HepG2 (cell line): ENCODE results near the gene EXOC1. TPM values are rescaled to one million over a fixed set of nuclear protein-coding genes. Genes with fewer than 3 reads are reported as not detected.

Source experiments
- ARID2 ChIP-seq: sonication (generic); formaldehyde crosslinking; IDR thresholded peaks from 2 replicates; pipeline ENCODE4 v1.8.1; 2022; ENCODE audit warnings: mild to moderate bottlenecking, missing genetic modification reagents, borderline replicate concordance
- ELF3 ChIP-seq: IDR thresholded peaks from 2 replicates; pipeline ENCODE4 v1.6.1; 2016; ENCODE audit warnings: missing genetic modification reagents, missing compliant biosample characterization
- ETV5 ChIP-seq: IDR thresholded peaks from 2 replicates; pipeline ENCODE4 v1.6.1; 2018; ENCODE audit warnings: missing biosample characterization, missing genetic modification reagents, inconsistent platforms, borderline replicate concordance
- HDAC2 ChIP-seq: sonication (generic); formaldehyde crosslinking; IDR thresholded peaks from 2 replicates; pipeline ENCODE4 v1.4.0; 2020; ENCODE audit warnings: missing genetic modification reagents
- HHEX ChIP-seq: IDR thresholded peaks from 2 replicates; pipeline ENCODE4 v1.6.1; 2016; ENCODE audit warnings: control low read depth
- HNF4A ChIP-seq: sonication (generic); formaldehyde crosslinking; IDR thresholded peaks from 2 replicates; pipeline ENCODE4 v1.4.0; 2020; ENCODE audit warnings: missing genetic modification reagents
- HNF4G ChIP-seq, 2 experiments: sonication (generic) in 1 of 2; formaldehyde crosslinking in 1 of 2; IDR thresholded peaks; 2 replicates each; pipeline versions ENCODE4 v1.4.0 to v1.6.1; 2011 to 2020; ENCODE audit warnings: borderline replicate concordance in 2 of 2, low read depth in 2 of 2, mild to moderate bottlenecking in 2 of 2, low read length in 1 of 2, missing genetic modification reagents in 1 of 2, moderate library complexity in 1 of 2
- HOXA3 ChIP-seq: sonication (generic); formaldehyde crosslinking; IDR thresholded peaks from 2 replicates; pipeline ENCODE4 v1.5.0; 2020; ENCODE audit warnings: missing genetic modification reagents
- MED1 ChIP-seq: sonication (generic); formaldehyde crosslinking; IDR thresholded peaks from 2 replicates; pipeline ENCODE4 v1.4.0; 2020; ENCODE audit warnings: missing genetic modification reagents
- PAXIP1 ChIP-seq: sonication (generic); formaldehyde crosslinking; conservative IDR thresholded peaks from 2 replicates; pipeline ENCODE4 v1.4.0; 2020; ENCODE audit warnings: mild to moderate bottlenecking, missing genetic modification reagents, moderate library complexity
- POLR2A ChIP-seq, 2 experiments: IDR thresholded peaks; 2 replicates each; pipeline ENCODE4 v1.6.1; 2011; ENCODE audit warnings: low read depth in 2 of 2, low read length in 2 of 2, mild to moderate bottlenecking in 1 of 2, moderate library complexity in 1 of 2; ENCODE audit not compliant: insufficient read depth in 1 of 2
- POLR2AphosphoS5 ChIP-seq: IDR thresholded peaks from 2 replicates; pipeline ENCODE4 v1.6.1; 2012; ENCODE audit warnings: low read depth, low read length
- PPARG ChIP-seq: conservative IDR thresholded peaks from 2 replicates; pipeline ENCODE4 v1.6.1; 2016; ENCODE audit warnings: missing biosample characterization, missing genetic modification reagents
- RARA ChIP-seq: IDR thresholded peaks from 2 replicates; pipeline ENCODE4 v1.6.1; 2016; ENCODE audit warnings: missing genetic modification reagents, missing compliant biosample characterization
- RXRB ChIP-seq: IDR thresholded peaks from 2 replicates; pipeline ENCODE4 v1.6.1; 2016; ENCODE audit warnings: borderline replicate concordance, missing genetic modification reagents, missing compliant biosample characterization
- TBX3 ChIP-seq: fragments of 450-650 bp; IDR thresholded peaks from 2 replicates; pipeline ENCODE4 v1.6.1; 2017; ENCODE audit warnings: antibody characterized with exemption, mild to moderate bottlenecking, inconsistent platforms, borderline replicate concordance
- TCF7 ChIP-seq: sonication (generic); IDR thresholded peaks from 2 replicates; pipeline ENCODE4 v1.6.1; 2016; ENCODE audit warnings: antibody characterized with exemption, low read depth
- USF2 ChIP-seq, 2 experiments: sonication (generic) in 1 of 2; formaldehyde crosslinking in 1 of 2; IDR thresholded peaks; 2 replicates each; pipeline versions ENCODE4 v1.5.1 to v1.6.1; 2011 to 2020; ENCODE audit warnings: borderline replicate concordance in 1 of 2, low read depth in 1 of 2, low read length in 1 of 2, mild to moderate bottlenecking in 1 of 2, missing genetic modification reagents in 1 of 2, moderate library complexity in 1 of 2
- ZBTB1 ChIP-seq: sonication (generic); formaldehyde crosslinking; IDR thresholded peaks from 2 replicates; pipeline ENCODE4 v1.4.0; 2020; ENCODE audit warnings: missing genetic modification reagents, borderline replicate concordance
- ZBTB43 ChIP-seq: sonication (generic); formaldehyde crosslinking; conservative IDR thresholded peaks from 2 replicates; pipeline ENCODE4 v1.4.0; 2020; ENCODE audit warnings: missing genetic modification reagents
- ZGPAT ChIP-seq: IDR thresholded peaks from 2 replicates; pipeline ENCODE4 v1.6.1; 2016; ENCODE audit warnings: mild to moderate bottlenecking
- ZKSCAN1 ChIP-seq: fragments of 150-350 bp; IDR thresholded peaks from 2 replicates; pipeline ENCODE4 v1.6.1; 2014; ENCODE audit warnings: low read length
- polyA plus RNA-seq, 8 experiments: library from polyadenylated mRNA; depleted of rRNA in 3 of 8; stranded (reverse) in 7 of 8; unstranded in 1 of 8; fragments of >200 nt; fragmentation: Illumina TruSeq in 4 of 8; extraction: Trizol in 4 of 8; gene quantifications; 2 replicates each; pipeline versions ENCODE4 v1.2.1 to v1.2.3, GENCODE V29; 2011 to 2016; ENCODE audit warnings: low read depth in 4 of 8, missing spikeins in 1 of 8, mixed read lengths in 1 of 8; ENCODE audit not compliant: insufficient read depth in 1 of 8
- total RNA-seq, 5 experiments: library from RNA; depleted of rRNA; stranded (reverse); fragments of >200 nt; fragmentation: Illumina TruSeq; extraction: Trizol; gene quantifications; 2 replicates each; pipeline ENCODE4 v1.2.3, GENCODE V29; 2016; ENCODE audit warnings: low read depth in 1 of 5

Gene EXOC1
- total and polyA plus RNA-seq, 2 of the 13 experiments (the other 11 are each of a cell fraction or from before 2014, with no cell fraction given), result 9.1 to 18.4 TPM

- TF ChIP-seq ZGPAT (CRISPR knock-in tag) (no peak), RARA (CRISPR knock-in tag) (peak; percentile 16; the same call in 1 of the 2 replicates), ZBTB43 (CRISPR knock-in tag) (0 out of 2 replicates have a peak, but pooled peaks have one; percentile 14), TBX3 (peak; percentile 64; the same call in 1 of the 2 replicates), POLR2A (IDR thresholded peaks at IDR 0.05; ENCODE audit: insufficient read depth in 1 of 2, low read depth in 2 of 2, low read length in 2 of 2) (0 out of 4 replicates have a peak, but pooled peaks of 1 of the 2 experiments have one; percentile 26), ETV5 (CRISPR knock-in tag) (peak; percentile 80), ELF3 (CRISPR knock-in tag) (peak; percentile 53; the same call in 1 of the 2 replicates), ZBTB1 (CRISPR knock-in tag) (no peak), POLR2AphosphoS5 (0 out of 2 replicates have a peak, but pooled peaks have one; percentile 23), PAXIP1 (CRISPR knock-in tag) (peak; percentile 63; the same call in 1 of the 2 replicates), ARID2 (CRISPR knock-in tag) (peak; percentile 50; the same call in 1 of the 2 replicates), HHEX (0 out of 2 replicates have a peak, but pooled peaks have one; percentile 28), TCF7 (peak; percentile 35; the same call in 1 of the 2 replicates), HNF4G (IDR thresholded peaks at IDR 0.05; ENCODE audit: borderline replicate concordance, low read depth, low read length) (peak; percentile 82), HNF4G (CRISPR knock-in tag; IDR thresholded peaks at IDR 0.05; ENCODE audit: borderline replicate concordance, low read depth) (0 out of 2 replicates have a peak, but pooled peaks have one; percentile 57), USF2 (IDR thresholded peaks at IDR 0.05; ENCODE audit: low read depth, low read length) (no peak), USF2 (CRISPR knock-in tag; IDR thresholded peaks at IDR 0.05; ENCODE audit: borderline replicate concordance) (no peak), PPARG (peak; percentile 77), ZKSCAN1 (no peak), MED1 (CRISPR knock-in tag) (0 out of 2 replicates have a peak, but pooled peaks have one; percentile 36), HOXA3 (CRISPR knock-in tag) (peak; percentile 35; the same call in 1 of the 2 replicates), HDAC2 (CRISPR knock-in tag) (0 out of 2 replicates have a peak, but pooled peaks have one; percentile 27), HNF4A (CRISPR knock-in tag) (peak; percentile 88), RXRB (CRISPR knock-in tag) (peak; percentile 50; the same call in 1 of the 2 replicates)
Measured at GRCh38 chr4:55851885-55852284, 1.6 kb upstream of the EXOC1 start (continued).
